Liver (tissue), 9 donors: ENCODE data around the gene LEKR1. TPM values are rescaled to one million over a fixed set of nuclear protein-coding genes. Genes with fewer than 3 reads are reported as not detected.

Experiments
- DNase-seq: peaks from one replicate; pipeline ENCODE4 v3.0.0-alpha.2; 2017; ENCODE audit warnings: low spot score
- H3K27ac ChIP-seq, 2 donors: one replicate each; pipeline ENCODE4 v1.7.0; 2013; ENCODE audit warnings: inconsistent platforms in 2 of 2, low read length in 2 of 2, control low read depth in 1 of 2, low read depth in 1 of 2, mild to moderate bottlenecking in 1 of 2
- H3K27me3 ChIP-seq, 4 donors: one replicate each; pipeline versions ENCODE4 v1.6.1 to v1.7.0; 2013; ENCODE audit warnings: low read length in 3 of 4, inconsistent platforms in 1 of 4, mild to moderate bottlenecking in 1 of 4, moderate library complexity in 1 of 4; ENCODE audit not compliant: control insufficient read depth in 4 of 4, insufficient read depth in 4 of 4
- H3K36me3 ChIP-seq, 4 donors: one replicate each; pipeline versions ENCODE4 v1.6.1 to v1.7.0; 2013; ENCODE audit warnings: low read length in 3 of 4, mild to moderate bottlenecking in 3 of 4, low read depth in 1 of 4, moderate library complexity in 1 of 4; ENCODE audit not compliant: control insufficient read depth in 4 of 4, insufficient read depth in 3 of 4
- H3K4me1 ChIP-seq, 4 donors: one replicate each; pipeline versions ENCODE4 v1.6.1 to v1.7.0; 2013; ENCODE audit warnings: low read length in 3 of 4, mild to moderate bottlenecking in 3 of 4, moderate library complexity in 1 of 4; ENCODE audit not compliant: control insufficient read depth in 4 of 4, insufficient read depth in 4 of 4
- H3K4me3 ChIP-seq, 3 donors: one replicate each; pipeline versions ENCODE4 v1.6.1 to v1.7.0; 2013; ENCODE audit warnings: low read length in 3 of 3, control low read depth in 1 of 3, low read depth in 1 of 3, mild to moderate bottlenecking in 1 of 3
- H3K9ac ChIP-seq, 2 donors: one replicate each; pipeline ENCODE4 v1.7.0; 2013; ENCODE audit warnings: low read length in 2 of 2, mild to moderate bottlenecking in 2 of 2, moderate library complexity in 2 of 2, control low read depth in 1 of 2, low read depth in 1 of 2
- H3K9me3 ChIP-seq, 4 donors: one replicate each; pipeline versions ENCODE4 v1.6.1 to v1.7.0; 2013; ENCODE audit warnings: low read length in 3 of 4; ENCODE audit not compliant: control insufficient read depth in 4 of 4
- ATF3 ChIP-seq: IDR thresholded peaks from 2 replicates; pipeline ENCODE4 v1.6.1; 2016; ENCODE audit warnings: antibody characterized with exemption
- EGR1 ChIP-seq, 2 donors: IDR thresholded peaks; 2 replicates each; pipeline ENCODE4 v1.6.1; 2016 to 2018; ENCODE audit warnings: antibody characterized with exemption in 2 of 2, low read depth in 2 of 2
- FOXA1 ChIP-seq: IDR thresholded peaks from 2 replicates; pipeline ENCODE4 v1.6.1; 2016; ENCODE audit warnings: antibody characterized with exemption
- FOXA2 ChIP-seq: IDR thresholded peaks from 2 replicates; pipeline ENCODE4 v1.6.1; 2016; ENCODE audit warnings: antibody characterized with exemption
- GABPA ChIP-seq, 2 donors: IDR thresholded peaks in 1 of 2; conservative IDR thresholded peaks in 1 of 2; 2 replicates each; pipeline ENCODE4 v1.6.1; 2016; ENCODE audit warnings: antibody characterized with exemption in 2 of 2, mild to moderate bottlenecking in 1 of 2, moderate library complexity in 1 of 2
- HNF4A ChIP-seq, 2 donors: conservative IDR thresholded peaks; 2 replicates each; pipeline ENCODE4 v1.6.1; 2016; ENCODE audit warnings: antibody characterized with exemption in 2 of 2, mild to moderate bottlenecking in 2 of 2
- HNF4G ChIP-seq: IDR thresholded peaks from 2 replicates; pipeline ENCODE4 v1.6.1; 2016; ENCODE audit warnings: antibody characterized with exemption
- JUND ChIP-seq, 2 donors: IDR thresholded peaks; 2 replicates each; pipeline ENCODE4 v1.6.1; 2016; ENCODE audit warnings: antibody characterized with exemption in 2 of 2
- NR2F2 ChIP-seq: IDR thresholded peaks from 2 replicates; pipeline ENCODE4 v1.6.1; 2016; ENCODE audit warnings: antibody characterized with exemption
- RAD21 ChIP-seq, 2 donors: IDR thresholded peaks; 2 replicates each; pipeline ENCODE4 v1.6.1; 2016; ENCODE audit warnings: antibody characterized with exemption in 2 of 2, mild to moderate bottlenecking in 2 of 2
- TAF1 ChIP-seq: conservative IDR thresholded peaks from 2 replicates; pipeline ENCODE4 v1.6.1; 2016; ENCODE audit warnings: antibody characterized with exemption, mild to moderate bottlenecking
- WGBS: extraction: QIAGEN DNeasy Blood & Tissue Kit; methylation state at CpG from one replicate; pipeline ENCODE4 v1.1.7; 2013; 5-methylcytosine and 5-hydroxymethylcytosine counted together
- polyA plus RNA-seq, 2 donors: library from polyadenylated mRNA; stranded (reverse) in 1 of 2; unstranded in 1 of 2; fragments of 200-250 nt in 1 of 2; fragments of >200 nt in 1 of 2; fragmentation: Nextera tagmentation in 1 of 2; extraction: Ambion mirVana in 1 of 2; gene quantifications; one replicate each; pipeline versions ENCODE4 v1.2.1 to v1.2.3, GENCODE V29; 2013 to 2015
- total RNA-seq, 2 donors: library from RNA; depleted of rRNA; stranded (reverse); fragments of >200 nt; gene quantifications; one replicate each; pipeline ENCODE4 v1.2.3, GENCODE V29; 2014
- TF ChIP-seq, protein P1 (sequence below): IDR thresholded peaks from 2 replicates; pipeline ENCODE4 v1.6.1; 2016; ENCODE audit warnings: antibody characterized with exemption, mild to moderate bottlenecking
- TF ChIP-seq, protein P2 (sequence below): IDR thresholded peaks from 2 replicates; pipeline ENCODE4 v1.6.1; 2016; ENCODE audit warnings: antibody characterized with exemption
- TF ChIP-seq, protein P3 (sequence below): IDR thresholded peaks from 2 replicates; pipeline ENCODE4 v1.6.1; 2016; ENCODE audit warnings: antibody characterized with exemption
- donor health status: healthy.
- donor health status: healthy.
- donor health status: healthy.
- donor health status: healthy.
- donor health status: healthy.

The LEKR1 gene
- total and polyA plus RNA-seq, 4 donors, result 0.19 to 0.72 (median 0.44) TPM

DNA sequence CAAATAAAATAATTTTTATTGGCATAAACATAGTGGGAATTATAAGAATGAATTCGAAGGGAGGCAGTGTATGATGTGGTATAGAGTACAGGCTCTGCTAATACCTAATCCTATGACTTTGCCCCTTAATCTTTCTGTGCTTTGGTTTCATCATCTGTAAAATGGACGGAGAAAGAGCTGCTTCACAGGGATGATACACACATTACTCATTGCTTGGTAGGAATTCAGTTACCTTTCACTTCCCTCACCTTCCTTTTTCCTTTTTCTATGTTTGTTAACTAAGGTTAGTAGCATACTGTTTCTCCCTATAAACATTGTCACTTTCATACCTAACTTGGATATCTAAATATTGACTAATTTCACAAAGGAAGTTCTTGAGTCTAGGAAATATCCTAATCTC is 36.2 kb downstream of the LEKR1 start (continued):
- TF ChIP-seq, protein P1, sequence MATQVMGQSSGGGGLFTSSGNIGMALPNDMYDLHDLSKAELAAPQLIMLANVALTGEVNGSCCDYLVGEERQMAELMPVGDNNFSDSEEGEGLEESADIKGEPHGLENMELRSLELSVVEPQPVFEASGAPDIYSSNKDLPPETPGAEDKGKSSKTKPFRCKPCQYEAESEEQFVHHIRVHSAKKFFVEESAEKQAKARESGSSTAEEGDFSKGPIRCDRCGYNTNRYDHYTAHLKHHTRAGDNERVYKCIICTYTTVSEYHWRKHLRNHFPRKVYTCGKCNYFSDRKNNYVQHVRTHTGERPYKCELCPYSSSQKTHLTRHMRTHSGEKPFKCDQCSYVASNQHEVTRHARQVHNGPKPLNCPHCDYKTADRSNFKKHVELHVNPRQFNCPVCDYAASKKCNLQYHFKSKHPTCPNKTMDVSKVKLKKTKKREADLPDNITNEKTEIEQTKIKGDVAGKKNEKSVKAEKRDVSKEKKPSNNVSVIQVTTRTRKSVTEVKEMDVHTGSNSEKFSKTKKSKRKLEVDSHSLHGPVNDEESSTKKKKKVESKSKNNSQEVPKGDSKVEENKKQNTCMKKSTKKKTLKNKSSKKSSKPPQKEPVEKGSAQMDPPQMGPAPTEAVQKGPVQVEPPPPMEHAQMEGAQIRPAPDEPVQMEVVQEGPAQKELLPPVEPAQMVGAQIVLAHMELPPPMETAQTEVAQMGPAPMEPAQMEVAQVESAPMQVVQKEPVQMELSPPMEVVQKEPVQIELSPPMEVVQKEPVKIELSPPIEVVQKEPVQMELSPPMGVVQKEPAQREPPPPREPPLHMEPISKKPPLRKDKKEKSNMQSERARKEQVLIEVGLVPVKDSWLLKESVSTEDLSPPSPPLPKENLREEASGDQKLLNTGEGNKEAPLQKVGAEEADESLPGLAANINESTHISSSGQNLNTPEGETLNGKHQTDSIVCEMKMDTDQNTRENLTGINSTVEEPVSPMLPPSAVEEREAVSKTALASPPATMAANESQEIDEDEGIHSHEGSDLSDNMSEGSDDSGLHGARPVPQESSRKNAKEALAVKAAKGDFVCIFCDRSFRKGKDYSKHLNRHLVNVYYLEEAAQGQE, result no peak
- no peak for TF ChIP-seq NR2F2
- TF ChIP-seq HNF4G, result no peak
- TF ChIP-seq, protein P2, sequence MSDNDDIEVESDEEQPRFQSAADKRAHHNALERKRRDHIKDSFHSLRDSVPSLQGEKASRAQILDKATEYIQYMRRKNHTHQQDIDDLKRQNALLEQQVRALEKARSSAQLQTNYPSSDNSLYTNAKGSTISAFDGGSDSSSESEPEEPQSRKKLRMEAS, result no peak
- TF ChIP-seq HNF4A (conservative IDR thresholded peaks at IDR 0.05), result no peak
- no peak for TF ChIP-seq JUND (IDR thresholded peaks at IDR 0.05)
- no peak for TF ChIP-seq FOXA1
- no peak for TF ChIP-seq FOXA2

- Histone ChIP-seq H3K9me3 (no peaks in the 10 kb centered on the region), H3K27ac (no peak overlapping the region), H3K36me3 (no peaks in the 10 kb centered on the region), H3K4me3 (no peak overlapping the region), H3K27me3 (no peaks in the 10 kb centered on the region), H3K9ac (no peak overlapping the region), H3K4me1 (no peaks in the 10 kb centered on the region)
- TF ChIP-seq TAF1 (no peak), RAD21 (IDR thresholded peaks at IDR 0.05) (peak in 1 of 2 donors; percentile 18)
- 42% methylated on average over 2 of the region's 2 CpGs for WGBS
- DNase-seq, result no peak
Observed at GRCh38 chr3:156865732-156866131, 39.6 kb downstream of the LEKR1 start.

- 80% methylated on average over 1 of the region's 1 CpG for WGBS
- no peak for DNase-seq
- TF ChIP-seq TAF1, result no peak
- TF ChIP-seq, protein P1, result no peak
- TF ChIP-seq NR2F2, result no peak
- TF ChIP-seq, protein P2, result no peak
- TF ChIP-seq ATF3, result no peak
- TF ChIP-seq, protein P3, sequence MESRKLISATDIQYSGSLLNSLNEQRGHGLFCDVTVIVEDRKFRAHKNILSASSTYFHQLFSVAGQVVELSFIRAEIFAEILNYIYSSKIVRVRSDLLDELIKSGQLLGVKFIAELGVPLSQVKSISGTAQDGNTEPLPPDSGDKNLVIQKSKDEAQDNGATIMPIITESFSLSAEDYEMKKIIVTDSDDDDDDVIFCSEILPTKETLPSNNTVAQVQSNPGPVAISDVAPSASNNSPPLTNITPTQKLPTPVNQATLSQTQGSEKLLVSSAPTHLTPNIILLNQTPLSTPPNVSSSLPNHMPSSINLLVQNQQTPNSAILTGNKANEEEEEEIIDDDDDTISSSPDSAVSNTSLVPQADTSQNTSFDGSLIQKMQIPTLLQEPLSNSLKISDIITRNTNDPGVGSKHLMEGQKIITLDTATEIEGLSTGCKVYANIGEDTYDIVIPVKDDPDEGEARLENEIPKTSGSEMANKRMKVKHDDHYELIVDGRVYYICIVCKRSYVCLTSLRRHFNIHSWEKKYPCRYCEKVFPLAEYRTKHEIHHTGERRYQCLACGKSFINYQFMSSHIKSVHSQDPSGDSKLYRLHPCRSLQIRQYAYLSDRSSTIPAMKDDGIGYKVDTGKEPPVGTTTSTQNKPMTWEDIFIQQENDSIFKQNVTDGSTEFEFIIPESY, result no peak
- TF ChIP-seq RAD21 (IDR thresholded peaks at IDR 0.05), result no peak
- TF ChIP-seq EGR1 (IDR thresholded peaks at IDR 0.05; ENCODE audit: low read depth in 2 of 2), result no peak
- no peak for TF ChIP-seq GABPA (IDR thresholded peaks at IDR 0.05 in 1 of 2, conservative IDR thresholded peaks at IDR 0.05 in 1 of 2)
- Histone ChIP-seq H3K4me1 (no peaks in the 10 kb centered on the region), H3K9ac (no peak overlapping the region), H3K27me3 (no peaks in the 10 kb centered on the region), H3K9me3 (no peaks in the 10 kb centered on the region), H3K36me3 (no peaks in the 10 kb centered on the region), H3K27ac (no peak overlapping the region), H3K4me3 (no peak overlapping the region)
Observed at GRCh38 chr3:156867174-156867573, 41.0 kb downstream of the LEKR1 start.
